Left lung (tissue), 10 donors: ENCODE data around the gene CCNL2. TPM values are rescaled to one million over a fixed set of nuclear protein-coding genes. Genes with fewer than 3 reads are reported as not detected.
A peak's percentile ranks its signal among the peaks of the same experiment; 100 is the strongest.

ENCODE experiments used
- ATAC-seq: fragments of 200-7000 bp; cut with Tn5 transposase; one replicate; pipeline ENCODE4 v1.9.1; 2020; ENCODE audit warnings: moderate library complexity
- DNase-seq, 4 donors: peaks; one replicate each; pipeline ENCODE4 v3.0.0-alpha.2; 2013 to 2020
- H3K27ac ChIP-seq, 2 donors: fragments of 200-600 bp; sonication (generic) in 1 of 2; one replicate each; pipeline versions ENCODE4 v1.5.0 to v1.8.0; 2020 to 2021
- H3K27me3 ChIP-seq, 2 donors: fragments of 200-600 bp; sonication (generic) in 1 of 2; one replicate each; pipeline versions ENCODE4 v1.5.0 to v1.8.0; 2020 to 2021
- H3K36me3 ChIP-seq, 2 donors: fragments of 200-600 bp; sonication (generic) in 1 of 2; one replicate each; pipeline versions ENCODE4 v1.5.0 to v1.8.0; 2020 to 2021
- H3K4me1 ChIP-seq, 2 donors: fragments of 200-600 bp; one replicate each; pipeline ENCODE4 v1.8.0; 2021
- H3K4me3 ChIP-seq, 2 donors: fragments of 200-600 bp; sonication (generic) in 1 of 2; one replicate each; pipeline versions ENCODE4 v1.5.0 to v1.8.0; 2020 to 2021; ENCODE audit warnings: mild to moderate bottlenecking in 1 of 2
- H3K9me3 ChIP-seq, 2 donors: fragments of 200-600 bp; sonication (generic) in 1 of 2; one replicate each; pipeline versions ENCODE4 v1.5.0 to v1.8.0; 2020 to 2021
- intact Hi-C, 2 donors: fragments of 100-400 bp; cut with DNase I; formaldehyde crosslinking; loops; one replicate each; pipeline versions ENCODE4 v1.11.2 to v1.14.2; 2022
- polyA plus RNA-seq, 6 donors: library from polyadenylated mRNA; unstranded; fragments of 120-200 nt; gene quantifications; one replicate each; pipeline ENCODE4 v1.2.1, GENCODE V29; 2013; ENCODE audit not compliant: insufficient read length in 6 of 6
- total RNA-seq, 2 donors: library from RNA; stranded (reverse); fragmentation: NEBNext Ultra II Directional; extraction: Animal tissue kit (Norgen Biotek cat#: 25700); gene quantifications; one replicate each; pipeline ENCODE4 v1.2.1, GENCODE V29; 2021
- TF ChIP-seq, protein P1 (sequence below), 2 donors: fragments of 200-600 bp; sonication (generic) in 1 of 2; IDR thresholded peaks; one replicate each; pipeline versions ENCODE4 v1.5.0 to v1.8.0; 2021; ENCODE audit warnings: antibody characterized with exemption in 2 of 2
- donor health status: DM: no; HTN: yes; CAD: no.
- donor health status: DM: no; HTN: no; CAD: no.

The CCNL2 gene
- total and polyA plus RNA-seq, 8 donors = 142 to 405 (median 310) TPM

DNA sequence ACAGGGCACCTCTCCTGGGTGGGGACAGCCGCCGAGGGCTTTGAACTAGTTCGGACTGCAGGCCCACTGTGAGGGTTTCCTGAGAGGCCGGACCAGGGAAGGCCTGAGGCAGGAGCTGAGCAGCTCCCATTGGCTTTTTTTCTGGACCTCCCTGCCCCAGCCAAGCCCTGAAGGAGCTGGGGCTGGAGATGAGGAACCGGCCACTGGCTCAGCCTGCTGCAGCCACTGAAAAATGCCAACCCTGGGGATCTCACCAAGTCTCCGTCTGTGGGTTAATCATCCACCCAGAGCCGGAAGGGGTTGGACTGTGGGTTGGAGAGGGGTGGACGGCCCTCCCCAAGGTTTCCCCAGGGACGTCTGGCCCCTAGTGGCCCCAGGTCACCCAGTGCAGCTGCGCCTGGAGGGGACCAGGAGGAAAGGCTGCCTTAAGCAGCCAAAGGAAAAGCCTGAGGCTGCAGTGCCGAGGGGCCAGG lies 38.8 kb upstream of the CCNL2 start:
- TF ChIP-seq, protein P1, sequence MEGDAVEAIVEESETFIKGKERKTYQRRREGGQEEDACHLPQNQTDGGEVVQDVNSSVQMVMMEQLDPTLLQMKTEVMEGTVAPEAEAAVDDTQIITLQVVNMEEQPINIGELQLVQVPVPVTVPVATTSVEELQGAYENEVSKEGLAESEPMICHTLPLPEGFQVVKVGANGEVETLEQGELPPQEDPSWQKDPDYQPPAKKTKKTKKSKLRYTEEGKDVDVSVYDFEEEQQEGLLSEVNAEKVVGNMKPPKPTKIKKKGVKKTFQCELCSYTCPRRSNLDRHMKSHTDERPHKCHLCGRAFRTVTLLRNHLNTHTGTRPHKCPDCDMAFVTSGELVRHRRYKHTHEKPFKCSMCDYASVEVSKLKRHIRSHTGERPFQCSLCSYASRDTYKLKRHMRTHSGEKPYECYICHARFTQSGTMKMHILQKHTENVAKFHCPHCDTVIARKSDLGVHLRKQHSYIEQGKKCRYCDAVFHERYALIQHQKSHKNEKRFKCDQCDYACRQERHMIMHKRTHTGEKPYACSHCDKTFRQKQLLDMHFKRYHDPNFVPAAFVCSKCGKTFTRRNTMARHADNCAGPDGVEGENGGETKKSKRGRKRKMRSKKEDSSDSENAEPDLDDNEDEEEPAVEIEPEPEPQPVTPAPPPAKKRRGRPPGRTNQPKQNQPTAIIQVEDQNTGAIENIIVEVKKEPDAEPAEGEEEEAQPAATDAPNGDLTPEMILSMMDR (IDR thresholded peaks at IDR 0.05) = no peak
- DNase-seq = peak in 2 of 4 donors; percentile 55 to 64
- intact Hi-C loops = no loop called here
- no peak overlapping the region for H3K27ac ChIP-seq
- H3K27me3 ChIP-seq = peaks cover 0 to 61% of the 10 kb centered on the region in 2 donors
- H3K4me3 ChIP-seq = no peak overlapping the region
- H3K4me1 ChIP-seq = peaks cover 39 to 70% of the 10 kb centered on the region in 2 donors
- peak; percentile 14 for ATAC-seq
- H3K9me3 ChIP-seq = no peaks in the 10 kb centered on the region
- H3K36me3 ChIP-seq = peaks cover 0 to 4% of the 10 kb centered on the region in 2 donors

GRCh38 chr1:1437033-1437903 lies 38.1 kb upstream of the CCNL2 start:
- Histone ChIP-seq H3K4me3 (peak overlapping the region; percentile 42 to 52), H3K9me3 (no peaks in the 10 kb centered on the region), H3K27ac (no peak overlapping the region), H3K4me1 (peaks cover 39 to 77% of the 10 kb centered on the region in 2 donors), H3K27me3 (peaks cover 0 to 67% of the 10 kb centered on the region in 2 donors), H3K36me3 (peaks cover 0 to 4% of the 10 kb centered on the region in 2 donors)
- DNase-seq (peak in 1 of 4 donors; percentile 76), ATAC-seq (no peak)
- TF ChIP-seq, protein P1 (IDR thresholded peaks at IDR 0.05) = no peak
- intact Hi-C loops = no loop called here

DNA sequence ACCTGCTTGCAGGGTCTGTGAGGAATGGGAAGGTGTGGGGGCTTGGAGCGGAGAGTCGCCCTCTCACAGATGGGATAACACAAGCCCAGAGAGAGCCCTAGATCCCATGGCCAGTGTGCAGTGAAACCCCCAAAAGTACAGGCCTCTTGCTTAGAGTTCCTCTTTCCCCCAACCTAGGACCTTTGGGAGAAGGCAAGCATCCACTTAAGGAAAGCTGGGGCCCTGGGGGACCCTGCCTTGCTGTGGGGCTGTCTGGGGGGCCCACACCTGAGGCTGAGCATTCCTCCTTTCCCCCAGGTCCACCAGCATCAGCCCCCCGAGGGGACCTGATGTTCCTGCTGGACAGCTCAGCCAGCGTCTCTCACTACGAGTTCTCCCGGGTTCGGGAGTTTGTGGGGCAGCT lies 37.5 kb upstream of the CCNL2 start:
- H3K4me3 ChIP-seq = peak overlapping the region; percentile 42 to 52
- H3K27ac ChIP-seq = no peak overlapping the region
- H3K9me3 ChIP-seq = no peaks in the 10 kb centered on the region
- peaks cover 0 to 4% of the 10 kb centered on the region in 2 donors for H3K36me3 ChIP-seq
- H3K27me3 ChIP-seq = peaks cover 0 to 71% of the 10 kb centered on the region in 2 donors
- DNase-seq (no peak), ATAC-seq (no peak)
- intact Hi-C loops = no loop called here
- peaks cover 36 to 78% of the 10 kb centered on the region in 2 donors for H3K4me1 ChIP-seq
- TF ChIP-seq, protein P1 (IDR thresholded peaks at IDR 0.05) = no peak

- Histone ChIP-seq H3K9me3 (no peaks in the 10 kb centered on the region), H3K4me1 (peaks cover 36 to 78% of the 10 kb centered on the region in 2 donors), H3K4me3 (peak overlapping the region; percentile 42 to 52), H3K36me3 (peaks cover 0 to 4% of the 10 kb centered on the region in 2 donors), H3K27ac (peak overlapping the region; percentile 84 to 91), H3K27me3 (peaks cover 0 to 77% of the 10 kb centered on the region in 2 donors)
- intact Hi-C loops = no loop called here
- TF ChIP-seq, protein P1 (IDR thresholded peaks at IDR 0.05) = no peak
- no peak for ATAC-seq
- DNase-seq = peak in 1 of 4 donors; percentile 73
These were observed 36.9 kb upstream of the CCNL2 start for GRCh38 chr1:1435911-1436629.
